Measurements from ENCODE around the gene MRPS6.
A peak's percentile ranks its signal among the peaks of the same experiment; 100 is the strongest.

Gene MRPS6

DNA sequence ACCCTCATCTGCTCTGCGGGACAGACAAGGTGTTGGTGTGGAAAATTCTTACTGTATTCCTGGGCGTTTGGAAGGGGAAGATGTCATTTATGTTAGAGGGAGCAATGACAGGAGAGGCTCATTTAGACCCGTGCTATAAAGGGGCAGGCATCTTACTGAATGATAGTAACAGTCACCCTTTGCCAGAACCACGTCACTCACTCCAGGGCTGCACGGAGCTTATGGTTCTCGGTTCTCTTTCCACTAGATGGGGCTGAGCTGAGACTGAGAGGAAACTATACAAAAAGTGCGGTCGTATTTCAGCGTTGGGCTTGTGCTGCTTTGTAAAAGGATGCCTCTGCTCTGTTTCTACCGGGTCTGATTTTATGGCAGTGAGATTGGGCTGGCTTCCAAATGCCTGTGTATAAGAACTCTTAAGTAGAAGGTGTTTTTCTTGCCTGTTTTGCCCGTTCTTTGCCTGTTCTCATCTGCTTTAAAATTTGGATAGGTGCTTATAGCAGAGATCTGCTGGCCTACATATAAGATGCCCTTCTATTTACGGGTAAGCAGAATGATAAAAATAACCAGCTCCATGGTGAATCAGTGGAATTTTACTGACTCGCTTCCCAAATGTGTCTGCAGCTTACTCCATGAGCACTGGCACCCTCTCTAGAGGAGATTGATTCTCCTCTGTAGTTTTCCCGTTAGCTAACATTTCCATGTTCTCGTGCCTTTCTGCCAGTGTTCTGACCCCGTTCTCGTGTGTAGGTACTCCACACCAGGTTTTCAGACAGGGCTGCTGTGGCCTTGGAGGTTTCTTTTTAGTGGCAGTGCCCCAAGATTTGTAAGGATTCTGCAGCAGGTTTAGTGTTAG, 55.9 kb downstream of the MRPS6 start:
- Histone ChIP-seq H3K9me3 (no peaks in the 10 kb centered on the region), H3K27me3 (no peaks in the 10 kb centered on the region), H3K36me3 (no peaks in the 10 kb centered on the region; the same call in 1 of the 2 replicates), H3K4me1 (peaks cover 10% of the 10 kb centered on the region), H3K4me3 (ENCODE audit: low read depth, low read length) (peak overlapping the region; percentile 29)
- TF ChIP-seq, protein P1, sequence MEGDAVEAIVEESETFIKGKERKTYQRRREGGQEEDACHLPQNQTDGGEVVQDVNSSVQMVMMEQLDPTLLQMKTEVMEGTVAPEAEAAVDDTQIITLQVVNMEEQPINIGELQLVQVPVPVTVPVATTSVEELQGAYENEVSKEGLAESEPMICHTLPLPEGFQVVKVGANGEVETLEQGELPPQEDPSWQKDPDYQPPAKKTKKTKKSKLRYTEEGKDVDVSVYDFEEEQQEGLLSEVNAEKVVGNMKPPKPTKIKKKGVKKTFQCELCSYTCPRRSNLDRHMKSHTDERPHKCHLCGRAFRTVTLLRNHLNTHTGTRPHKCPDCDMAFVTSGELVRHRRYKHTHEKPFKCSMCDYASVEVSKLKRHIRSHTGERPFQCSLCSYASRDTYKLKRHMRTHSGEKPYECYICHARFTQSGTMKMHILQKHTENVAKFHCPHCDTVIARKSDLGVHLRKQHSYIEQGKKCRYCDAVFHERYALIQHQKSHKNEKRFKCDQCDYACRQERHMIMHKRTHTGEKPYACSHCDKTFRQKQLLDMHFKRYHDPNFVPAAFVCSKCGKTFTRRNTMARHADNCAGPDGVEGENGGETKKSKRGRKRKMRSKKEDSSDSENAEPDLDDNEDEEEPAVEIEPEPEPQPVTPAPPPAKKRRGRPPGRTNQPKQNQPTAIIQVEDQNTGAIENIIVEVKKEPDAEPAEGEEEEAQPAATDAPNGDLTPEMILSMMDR (IDR thresholded peaks at IDR 0.05; ENCODE audit: low read depth, low read length) = peak; percentile 77
- DNase-seq = peak; percentile 75

DNA sequence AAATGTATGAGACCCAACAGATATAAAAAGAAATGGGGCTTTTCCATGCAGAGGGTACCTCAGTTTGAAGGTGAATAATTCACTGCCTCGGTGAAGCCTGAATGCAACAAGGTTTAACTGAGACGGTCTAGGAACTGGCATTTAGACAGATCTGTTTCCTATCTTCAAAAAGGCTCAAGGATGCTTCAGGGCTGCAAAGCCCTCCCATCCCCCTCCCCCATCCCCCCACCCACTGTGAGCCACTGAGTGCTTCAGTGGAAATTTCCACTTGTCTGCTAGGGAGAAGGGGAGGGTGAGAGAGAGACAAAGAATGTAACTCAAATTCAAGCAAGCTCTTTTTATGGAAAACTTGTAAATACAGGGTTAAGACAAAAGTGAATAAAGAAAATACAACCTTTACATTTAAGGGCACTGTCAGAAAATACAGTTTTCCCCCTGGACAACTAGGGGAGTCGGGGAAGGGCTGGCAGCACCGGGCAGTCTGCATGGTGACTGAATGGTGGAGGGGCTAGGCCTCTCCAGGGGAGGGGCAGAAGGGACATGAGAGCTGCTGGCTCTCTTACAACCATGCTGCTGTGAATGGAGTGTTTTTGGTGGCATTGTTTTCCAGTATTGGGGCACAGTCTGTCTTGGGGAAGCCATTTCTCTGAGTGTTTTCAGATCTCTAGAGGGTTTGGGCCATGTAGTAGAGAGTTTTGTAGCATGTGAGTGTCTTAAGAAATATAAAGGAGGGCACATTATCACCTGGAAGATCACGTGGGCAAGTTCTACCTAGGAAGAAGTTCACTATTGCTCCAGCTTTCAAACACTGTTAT, 56.7 kb downstream of the MRPS6 start:
- Histone ChIP-seq H3K36me3 (no peaks in the 10 kb centered on the region; the same call in 1 of the 2 replicates), H3K9me3 (no peaks in the 10 kb centered on the region), H3K27me3 (no peaks in the 10 kb centered on the region), H3K4me3 (ENCODE audit: low read depth, low read length) (peak overlapping the region; percentile 29), H3K4me1 (peaks cover 10% of the 10 kb centered on the region)
- DNase-seq = peak; percentile 13
- TF ChIP-seq, protein P1 (IDR thresholded peaks at IDR 0.05; ENCODE audit: low read depth, low read length) = no peak

DNA sequence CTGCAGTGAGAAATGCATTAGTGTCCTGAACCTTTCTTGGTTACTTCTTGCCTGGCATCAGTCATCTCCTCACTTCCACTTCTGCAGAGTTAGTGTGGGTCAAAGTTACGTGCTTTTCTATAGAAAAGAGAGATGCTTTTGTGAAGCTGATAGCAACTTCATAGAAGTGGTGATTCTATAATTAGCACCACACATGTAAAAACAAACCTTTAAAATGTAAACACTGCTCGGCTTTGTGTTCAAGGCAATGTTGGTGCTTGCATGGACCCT, 57.3 kb downstream of the MRPS6 start:
- H3K36me3 ChIP-seq = no peaks in the 10 kb centered on the region; the same call in 1 of the 2 replicates
- TF ChIP-seq, protein P1 (IDR thresholded peaks at IDR 0.05; ENCODE audit: low read depth, low read length) = no peak
- H3K9me3 ChIP-seq = no peaks in the 10 kb centered on the region
- no peak overlapping the region for H3K4me3 ChIP-seq (ENCODE audit: low read depth, low read length)
- H3K4me1 ChIP-seq = peaks cover 10% of the 10 kb centered on the region
- DNase-seq = no peak
- no peaks in the 10 kb centered on the region for H3K27me3 ChIP-seq

DNA sequence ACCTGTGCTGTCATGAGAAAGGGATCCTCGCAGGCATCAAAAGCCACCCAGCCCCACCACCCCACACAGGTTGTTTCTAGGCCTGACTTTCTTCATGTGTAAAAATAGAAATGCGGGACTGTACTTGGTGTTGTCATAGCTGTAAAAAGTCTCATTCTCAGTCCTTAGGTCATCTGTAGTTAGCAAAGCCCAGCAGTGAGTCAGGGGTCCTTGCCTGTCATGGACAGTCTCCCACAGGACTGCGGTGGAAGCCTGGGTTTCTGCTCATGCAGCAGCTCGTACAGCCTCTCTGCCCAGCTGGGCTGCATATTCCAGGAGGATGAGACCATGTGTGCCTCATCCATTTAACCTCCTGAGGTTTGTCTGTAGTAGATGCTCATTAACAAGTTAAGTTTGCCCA, 58.2 kb downstream of the MRPS6 start:
- no peaks in the 10 kb centered on the region for H3K27me3 ChIP-seq
- H3K36me3 ChIP-seq = no peaks in the 10 kb centered on the region; the same call in 1 of the 2 replicates
- peaks cover 10% of the 10 kb centered on the region for H3K4me1 ChIP-seq
- H3K9me3 ChIP-seq = no peaks in the 10 kb centered on the region
- TF ChIP-seq, protein P1 (IDR thresholded peaks at IDR 0.05; ENCODE audit: low read depth, low read length) = no peak
- no peak for DNase-seq
- H3K4me3 ChIP-seq (ENCODE audit: low read depth, low read length) = no peak overlapping the region

DNA sequence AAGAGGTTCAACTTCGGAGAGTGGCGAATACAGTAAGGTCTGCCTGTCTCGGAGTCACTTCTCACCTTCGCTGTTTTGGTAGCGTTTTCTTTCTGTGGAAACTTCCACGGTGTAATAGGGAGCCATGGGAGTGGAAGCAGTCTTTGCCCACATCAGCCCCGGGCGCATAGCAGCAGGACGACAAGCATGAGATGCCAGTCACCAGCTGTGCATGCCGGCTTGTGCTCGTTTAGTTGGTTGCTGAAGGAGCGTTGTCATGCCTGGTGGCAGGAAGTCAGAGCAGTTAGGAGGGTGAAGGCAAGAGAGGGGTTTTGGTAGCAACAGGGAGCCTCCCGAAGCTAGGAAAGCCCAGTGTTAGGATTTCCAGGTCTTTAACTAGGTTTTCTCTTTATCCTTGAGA, 58.8 kb downstream of the MRPS6 start:
- TF ChIP-seq, protein P1 (IDR thresholded peaks at IDR 0.05; ENCODE audit: low read depth, low read length) = no peak
- no peak overlapping the region for H3K4me3 ChIP-seq (ENCODE audit: low read depth, low read length)
- no peak for DNase-seq
- H3K36me3 ChIP-seq = no peaks in the 10 kb centered on the region; the same call in 1 of the 2 replicates
- H3K4me1 ChIP-seq = peaks cover 10% of the 10 kb centered on the region
- H3K27me3 ChIP-seq = no peaks in the 10 kb centered on the region
- H3K9me3 ChIP-seq = no peaks in the 10 kb centered on the region

DNA sequence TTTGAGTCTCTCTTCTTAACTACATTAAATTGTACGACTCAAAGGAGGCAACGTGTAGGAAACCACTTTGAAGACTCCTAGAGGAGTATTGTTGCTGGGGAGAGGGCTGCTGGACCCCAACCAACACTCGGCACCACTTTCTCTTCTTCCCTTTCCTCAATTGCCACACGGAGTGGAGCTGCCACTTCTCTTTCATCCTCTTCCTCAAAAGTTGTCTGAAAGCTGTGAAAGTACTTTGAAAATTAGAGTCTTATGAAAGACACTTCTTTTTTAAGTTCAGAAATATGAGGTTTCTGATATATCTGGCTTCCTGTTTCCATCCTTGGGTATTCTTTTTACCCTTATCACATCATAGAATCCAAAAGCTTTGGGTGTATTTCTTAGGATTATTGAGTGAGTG, 59.5 kb downstream of the MRPS6 start:
- TF ChIP-seq, protein P1 (IDR thresholded peaks at IDR 0.05; ENCODE audit: low read depth, low read length) = no peak
- H3K9me3 ChIP-seq = no peaks in the 10 kb centered on the region
- H3K4me3 ChIP-seq (ENCODE audit: low read depth, low read length) = no peak overlapping the region
- H3K36me3 ChIP-seq = no peaks in the 10 kb centered on the region
- DNase-seq = no peak
- peaks cover 10% of the 10 kb centered on the region for H3K4me1 ChIP-seq
- H3K27me3 ChIP-seq = no peaks in the 10 kb centered on the region
